Posterior cingulate gyrus (tissue), 11 donors: ENCODE measurements around the gene WDHD1.
"Not testable (repeated sequence)": the region's sequence is repeated elsewhere in the genome, so short reads cannot be mapped to it uniquely, and the experiment has no call there.

Experiments
- DNase-seq, 10 donors: peaks; one replicate each; pipeline versions ENCODE4 v3.0.0 to v3.0.0-alpha.2; 2020 to 2021; ENCODE audit warnings: mixed read lengths in 3 of 10
- intact Hi-C: fragments of 100-400 bp; cut with DNase I; formaldehyde crosslinking; loops from one replicate; pipeline ENCODE4 v1.15.1; 2023

WDHD1 gene

DNA sequence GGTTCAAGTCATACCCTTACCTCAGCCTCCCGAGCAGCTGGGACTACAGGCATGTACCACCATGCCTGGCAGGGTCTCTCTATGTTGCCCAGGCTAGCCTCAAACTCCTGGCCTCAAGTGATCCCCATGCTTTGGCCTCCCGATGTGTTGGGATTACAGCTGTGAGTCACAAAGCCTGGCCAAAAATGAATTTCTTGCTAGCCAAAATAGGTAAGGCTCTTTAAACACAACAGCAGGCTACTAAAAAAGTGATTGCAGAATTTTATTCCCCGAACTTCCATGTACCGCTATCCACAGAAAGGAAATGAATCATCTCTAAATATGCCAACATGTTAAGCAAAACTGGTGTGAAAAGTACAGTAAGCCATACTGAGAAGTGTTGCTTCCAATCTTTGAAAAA is 50.6 kb downstream of the WDHD1 start:
- intact Hi-C loops: no loop called here
- no peak for DNase-seq

DNA sequence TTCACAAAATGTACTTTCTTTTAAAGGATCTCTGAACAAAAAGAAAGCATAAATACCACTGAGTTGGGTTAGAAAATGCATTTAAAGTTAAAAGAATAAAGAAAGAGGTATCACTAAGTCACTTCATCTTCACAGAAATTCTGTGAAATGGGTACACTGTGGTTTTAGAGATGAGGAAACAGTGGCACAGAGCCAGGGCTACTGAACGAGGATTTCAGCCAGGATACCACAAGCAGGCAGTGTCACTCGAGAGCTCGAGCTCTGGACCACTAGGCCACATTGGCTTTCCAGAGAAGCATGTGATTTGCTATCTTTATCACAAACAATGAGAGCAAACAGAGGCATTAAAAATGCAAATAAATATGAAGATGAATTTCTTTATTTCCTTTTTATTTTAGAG is 51.0 kb downstream of the WDHD1 start:
- intact Hi-C loops: no loop called here
- DNase-seq: no peak

DNA sequence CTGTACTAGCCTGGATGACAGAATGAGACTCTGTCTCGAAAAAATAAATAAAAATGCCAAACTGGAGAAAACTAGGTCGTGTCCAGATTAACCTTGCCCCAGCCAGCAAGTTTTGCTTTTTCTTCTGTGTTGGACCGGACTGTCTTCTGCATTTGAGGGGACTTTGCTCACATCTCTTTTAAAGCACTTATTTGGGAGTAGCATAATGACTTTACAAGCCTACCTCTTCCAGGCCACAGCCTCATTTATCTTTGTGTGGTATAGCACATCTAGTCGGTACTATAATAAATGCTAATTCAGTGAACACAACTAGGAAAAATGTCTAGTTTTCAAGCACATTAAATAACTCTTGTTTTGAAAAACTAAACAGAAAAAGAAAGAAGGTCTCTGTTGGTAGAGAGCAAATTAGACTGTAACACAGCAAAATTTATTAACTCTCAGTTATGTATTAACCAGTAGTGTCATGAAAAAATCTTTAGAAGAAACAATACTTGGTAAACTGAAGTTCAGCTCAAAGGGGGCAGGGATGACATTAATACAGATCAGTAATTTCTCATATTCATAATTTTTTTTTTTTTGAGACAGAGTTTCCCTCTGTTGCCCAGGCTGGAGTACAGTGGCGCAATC is 52.0 kb downstream of the WDHD1 start:
- intact Hi-C loops: no loop called here
- DNase-seq: no peak

DNA sequence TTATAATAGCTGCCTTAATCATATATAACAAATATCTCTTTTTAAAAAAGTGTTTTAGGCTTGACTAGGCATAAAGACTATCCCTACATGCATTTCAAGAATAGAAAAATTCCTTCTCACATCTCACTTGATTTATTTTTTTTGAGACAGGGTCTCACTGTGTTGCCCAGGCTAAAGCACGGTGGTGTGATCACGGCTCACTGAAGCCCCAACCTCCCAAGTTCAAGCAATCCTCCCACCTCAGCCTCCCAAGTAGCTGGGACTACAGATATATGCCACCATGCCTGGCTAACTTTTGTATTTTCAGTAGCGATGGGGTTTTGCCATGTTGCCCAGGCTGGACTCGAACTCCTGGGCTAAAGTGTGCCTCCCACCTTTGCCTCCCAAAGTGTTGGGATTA is 59.4 kb downstream of the WDHD1 start:
- DNase-seq: no peak
- intact Hi-C loops: no loop called here

DNA sequence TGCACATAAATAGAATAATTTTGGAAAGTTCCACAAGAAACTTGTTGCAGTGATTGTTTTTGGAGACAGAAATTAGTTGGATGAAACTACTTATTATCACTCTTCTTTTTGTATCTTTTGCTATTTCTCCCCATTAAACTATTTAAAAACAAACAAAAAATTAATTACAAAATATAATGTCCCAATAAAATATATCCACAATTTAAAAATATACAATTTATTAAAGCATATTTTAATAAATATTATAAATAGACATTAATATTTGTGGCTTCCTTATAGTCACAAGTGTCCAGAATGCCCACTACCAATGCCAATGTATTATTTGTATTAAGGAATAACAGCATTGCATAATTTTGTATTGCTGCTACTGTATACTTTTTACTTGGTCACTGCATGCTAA is 71.8 kb downstream of the WDHD1 start:
- DNase-seq: no peak
- intact Hi-C loops: no loop called here

DNA sequence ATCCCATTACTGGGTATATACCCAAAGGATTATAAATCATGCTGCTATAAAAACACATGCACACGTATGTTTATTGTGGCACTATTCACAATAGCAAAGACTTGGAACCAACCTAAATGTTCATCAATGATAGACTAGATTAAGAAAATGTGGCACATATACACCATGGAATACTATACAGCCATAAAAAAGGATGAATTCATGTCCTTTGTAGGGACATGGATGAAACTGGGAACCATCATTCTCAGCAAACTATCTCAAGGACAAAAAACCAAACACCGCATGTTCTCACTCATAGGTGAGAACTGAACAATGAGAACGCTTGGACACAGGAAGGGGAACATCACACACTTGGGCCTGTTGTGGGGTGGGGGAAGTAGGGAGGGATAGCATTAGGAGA is 73.3 kb downstream of the WDHD1 start:
- DNase-seq, intact Hi-C loops: not testable (repeated sequence)

DNA sequence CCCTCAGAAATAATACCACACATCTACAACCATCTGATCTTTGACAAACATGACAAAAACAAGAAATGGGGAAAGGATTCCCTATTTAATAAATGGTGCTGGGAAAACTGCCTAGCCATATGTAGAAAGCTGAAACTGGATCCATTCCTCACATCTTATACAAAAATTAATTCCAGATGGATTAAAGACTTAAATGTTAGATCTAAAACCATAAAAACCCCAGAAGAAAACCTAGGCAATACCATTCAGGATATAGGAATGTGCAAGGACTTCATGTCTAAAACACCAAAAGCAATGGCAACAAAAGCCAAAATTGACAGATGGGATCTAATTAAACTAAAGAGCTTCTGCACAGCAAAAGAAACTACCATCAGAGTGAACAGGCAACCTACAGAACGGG is 74.1 kb downstream of the WDHD1 start:
- DNase-seq, intact Hi-C loops: not testable (repeated sequence)

DNA sequence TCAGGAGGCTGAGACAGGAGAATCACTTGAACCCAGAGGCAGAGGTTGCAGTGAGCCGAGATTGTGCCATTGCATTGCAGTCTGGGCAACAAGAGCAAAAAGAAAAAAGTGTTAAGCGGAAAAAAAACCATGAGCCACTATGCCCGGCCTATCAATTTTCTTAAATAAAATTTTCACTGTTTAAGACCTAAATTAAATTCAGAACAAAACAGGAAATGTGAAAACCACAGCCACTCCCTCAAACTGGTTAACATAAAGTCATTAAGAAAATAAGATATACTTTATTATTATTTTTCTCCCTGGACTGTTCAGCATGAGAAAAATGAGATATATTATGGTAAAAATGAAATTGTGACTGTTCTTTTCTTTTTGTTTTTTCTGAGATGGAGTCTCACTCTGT is 79.7 kb downstream of the WDHD1 start:
- no peak for DNase-seq
- intact Hi-C loops: no loop called here

DNA sequence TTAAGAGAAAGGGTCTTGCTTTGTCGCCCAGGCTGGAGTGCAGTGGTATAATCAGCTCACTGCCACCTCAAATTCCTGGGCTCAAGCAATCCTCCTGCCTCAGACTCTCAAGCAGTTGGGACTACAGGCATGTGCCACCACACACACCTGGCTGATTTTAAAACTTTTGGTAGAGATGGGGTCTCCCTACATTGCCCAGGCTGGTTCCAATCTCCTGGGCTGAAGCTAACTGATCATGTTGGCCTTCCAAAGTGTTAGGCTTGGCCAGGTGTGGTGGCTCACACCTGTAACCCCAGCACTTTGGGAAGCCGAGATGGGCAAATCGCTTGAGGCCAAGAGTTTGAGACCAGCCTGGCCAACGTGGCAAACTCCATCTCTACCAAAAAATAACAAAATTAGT is 80.4 kb downstream of the WDHD1 start:
- DNase-seq: no peak
- intact Hi-C loops: no loop called here

DNA sequence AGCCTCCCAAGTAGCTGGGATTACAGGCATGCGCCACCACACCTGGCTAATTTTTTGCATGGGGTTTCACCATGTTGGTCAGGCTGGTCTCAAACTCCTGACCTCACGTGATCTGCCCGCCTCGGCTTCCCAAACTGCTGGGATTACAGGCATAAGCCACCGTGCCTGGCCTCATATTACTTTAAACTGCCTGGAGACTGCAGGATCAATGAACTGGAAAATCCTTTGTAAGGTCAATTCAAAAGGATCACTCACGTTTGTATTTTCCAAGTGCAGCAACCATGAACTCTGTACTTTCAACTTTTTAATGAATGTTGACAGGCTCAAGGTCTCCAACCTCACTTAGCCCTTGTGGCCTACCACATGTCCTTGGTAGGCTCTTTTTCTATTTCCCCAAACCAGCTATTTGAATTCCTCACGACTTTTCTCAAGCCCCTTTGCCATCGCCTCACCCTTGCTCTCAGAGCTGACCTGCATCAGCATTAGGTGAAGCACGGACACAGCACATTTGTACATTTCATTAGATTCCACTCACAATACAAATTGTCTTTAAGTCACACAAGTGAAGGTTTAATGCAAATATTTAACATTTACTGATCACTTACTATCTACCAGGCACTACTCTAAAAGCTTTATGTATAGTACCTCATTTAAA is 82.0 kb downstream of the WDHD1 start:
- no peak for DNase-seq
- intact Hi-C loops: no loop called here

DNA sequence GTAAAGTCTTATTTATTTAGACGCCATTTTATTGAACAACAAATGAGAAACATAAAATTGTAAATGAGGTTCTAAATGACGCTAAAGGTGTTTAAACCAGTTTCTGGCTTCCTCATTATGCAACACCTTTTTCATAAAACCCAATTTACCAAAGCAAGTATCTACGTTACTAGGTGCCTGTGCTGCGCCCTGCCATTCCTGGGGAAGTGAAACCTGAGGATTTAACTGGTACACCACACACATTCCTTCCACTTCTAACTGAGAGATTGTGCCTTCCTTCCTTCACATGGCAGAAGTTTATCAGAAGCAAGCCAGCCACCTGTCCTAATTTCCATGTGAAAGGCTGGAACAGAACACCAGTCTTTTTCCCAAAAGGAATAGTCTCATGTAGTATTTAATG is 84.0 kb downstream of the WDHD1 start:
- intact Hi-C loops: no loop called here

DNA sequence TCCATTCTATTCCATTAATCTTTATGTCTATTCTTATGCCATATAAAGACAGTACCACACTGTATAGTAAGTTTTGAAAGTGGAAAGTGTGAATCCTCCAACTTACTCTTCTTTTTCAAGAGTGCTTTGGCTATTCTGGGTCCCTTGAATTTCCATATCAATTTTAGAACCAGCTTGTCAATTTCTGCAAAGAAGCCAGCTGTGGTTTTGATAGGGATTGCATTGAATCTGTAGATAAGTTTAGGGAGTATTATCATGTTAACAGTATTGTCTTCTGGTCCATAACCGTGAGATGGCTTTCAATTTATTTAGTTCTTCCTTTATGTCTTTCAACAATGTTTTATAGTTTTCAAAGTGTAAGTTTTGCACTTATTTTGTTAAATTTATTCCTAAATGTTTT is 90.1 kb downstream of the WDHD1 start:
- DNase-seq: no peak
- intact Hi-C loops: no loop called here

More for the DNA sequence above, 84.0 kb downstream of the WDHD1 start:
- DNase-seq: no peak

DNA sequence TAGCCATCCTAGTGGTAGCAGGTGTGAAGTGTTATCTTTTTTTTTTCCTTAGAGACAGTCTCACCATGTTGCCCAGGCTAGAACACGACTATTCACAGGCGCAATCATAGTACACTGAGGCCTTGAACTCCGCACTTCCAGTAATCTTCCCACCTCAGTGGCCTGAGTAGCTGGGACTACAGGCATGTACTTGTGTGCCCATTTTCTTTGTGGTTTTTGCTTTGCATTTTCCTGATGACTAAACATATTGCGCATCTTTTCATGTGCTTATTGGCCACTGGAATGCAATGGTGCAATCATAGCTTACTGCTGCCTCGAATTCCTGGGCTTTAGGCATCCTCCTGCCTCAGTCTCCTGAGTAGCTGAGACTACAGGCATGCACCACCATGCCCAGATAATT is 90.9 kb downstream of the WDHD1 start:
- intact Hi-C loops: no loop called here
- no peak for DNase-seq

DNA sequence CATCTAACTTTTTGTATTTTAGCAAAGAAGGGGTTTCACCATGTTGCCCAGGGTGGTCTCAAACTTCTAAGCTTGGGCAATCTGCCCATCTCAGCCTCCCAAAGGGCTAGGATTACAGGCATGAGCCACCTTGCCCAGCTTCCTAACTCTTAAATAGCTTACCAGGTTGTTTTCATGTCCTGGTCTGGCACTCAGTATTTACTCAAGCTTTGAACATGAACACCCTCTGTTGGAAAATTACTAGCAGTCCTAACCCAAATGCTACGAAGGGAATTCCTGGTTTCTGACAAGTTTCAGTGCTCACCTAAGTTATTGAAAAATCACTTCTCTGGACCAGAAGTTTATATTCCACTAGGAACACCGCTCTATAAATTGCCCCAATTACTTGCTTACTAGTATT is 91.8 kb downstream of the WDHD1 start:
- intact Hi-C loops: no loop called here
- no peak for DNase-seq

DNA sequence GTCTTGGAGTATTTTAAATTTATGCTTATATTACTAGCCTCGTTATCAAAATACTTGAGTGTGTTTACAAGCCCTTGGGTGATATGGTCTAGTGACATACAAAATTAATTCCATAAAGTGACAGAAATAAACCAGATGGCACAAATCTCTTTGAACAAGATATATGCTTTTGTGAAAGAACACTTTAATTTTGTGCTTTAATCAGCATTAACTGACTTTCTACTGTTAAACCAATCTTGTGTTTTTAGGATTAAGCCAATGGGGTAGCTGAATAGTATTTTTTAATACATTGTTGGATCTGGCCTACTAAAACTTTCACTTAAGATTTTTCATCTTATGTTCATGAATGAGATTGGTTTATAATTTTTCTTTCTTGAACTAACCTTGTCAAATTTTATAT is 93.9 kb downstream of the WDHD1 start:
- intact Hi-C loops: no loop called here
- no peak for DNase-seq

DNA sequence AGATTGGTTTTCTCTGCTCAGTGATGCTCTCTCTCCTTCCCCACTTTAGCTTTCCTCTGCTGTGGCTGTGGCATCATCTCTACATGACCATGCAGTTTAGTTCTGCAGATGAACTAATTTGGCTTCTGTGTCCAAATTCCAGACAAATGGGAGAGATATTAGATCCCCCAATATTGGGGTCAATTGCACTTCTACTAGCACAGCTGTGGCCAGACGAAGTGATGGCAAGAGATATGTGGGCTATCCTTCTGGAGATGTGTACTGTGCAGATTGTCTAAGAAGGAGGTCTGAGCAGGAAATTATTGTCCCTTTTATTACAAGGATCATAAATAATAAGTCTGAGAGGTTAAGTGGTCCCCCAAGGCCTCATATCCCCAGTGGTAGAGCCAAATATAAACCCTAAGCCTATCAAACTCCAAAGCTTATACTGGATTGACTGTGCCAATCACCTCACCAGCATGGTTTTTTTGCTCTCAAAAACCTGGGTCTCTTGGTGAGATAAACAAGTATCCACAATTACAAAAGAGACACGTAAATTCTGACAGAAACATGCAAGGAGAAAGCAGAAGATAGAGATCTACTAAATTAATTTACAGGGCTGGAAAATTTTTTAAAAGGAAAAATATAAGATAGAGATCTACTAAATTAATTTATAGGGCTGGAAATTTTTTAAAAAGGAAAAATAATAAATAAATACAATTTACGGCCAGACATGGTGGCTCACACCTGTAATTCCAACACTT is 95.1 kb downstream of the WDHD1 start:
- no peak for DNase-seq
- intact Hi-C loops: no loop called here

DNA sequence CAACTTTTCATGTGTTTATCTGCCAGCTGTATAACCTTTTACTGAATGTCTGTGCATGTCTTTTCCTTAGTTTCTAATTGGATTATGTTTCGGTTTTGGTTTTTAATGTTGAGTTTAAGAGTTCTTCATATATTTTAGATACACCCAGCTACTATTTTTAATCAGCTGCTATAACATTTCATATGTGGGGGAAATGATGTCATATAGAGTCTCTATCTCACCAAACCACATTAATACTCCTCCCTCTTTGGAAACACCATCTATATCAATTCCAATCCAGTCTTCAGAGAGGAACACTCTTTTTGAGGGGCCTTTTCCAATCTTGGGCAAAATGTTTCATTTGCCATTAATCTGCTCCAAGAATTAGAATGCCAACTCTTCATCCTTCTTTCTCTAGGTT is 95.8 kb downstream of the WDHD1 start:
- intact Hi-C loops: no loop called here
- DNase-seq: no peak

DNA sequence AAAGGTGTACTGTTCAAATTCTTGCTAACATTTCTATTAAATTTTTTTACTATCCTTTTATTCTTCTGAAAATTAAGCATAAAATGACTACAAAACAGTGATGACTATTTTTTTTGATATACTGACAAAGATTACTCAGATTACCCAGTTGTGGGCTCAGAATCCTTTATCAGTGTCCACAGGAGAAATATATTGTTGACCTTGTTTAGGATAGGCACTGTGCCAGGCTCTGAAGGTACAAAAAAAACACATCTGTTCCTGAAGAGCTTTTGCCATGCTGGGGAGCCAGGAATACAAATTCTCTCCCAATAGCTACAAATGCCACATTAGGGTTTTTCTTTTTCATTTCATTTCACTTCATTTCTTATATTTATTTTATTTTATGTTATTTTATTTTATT is 97.3 kb downstream of the WDHD1 start:
- intact Hi-C loops: no loop called here
- no peak for DNase-seq

DNA sequence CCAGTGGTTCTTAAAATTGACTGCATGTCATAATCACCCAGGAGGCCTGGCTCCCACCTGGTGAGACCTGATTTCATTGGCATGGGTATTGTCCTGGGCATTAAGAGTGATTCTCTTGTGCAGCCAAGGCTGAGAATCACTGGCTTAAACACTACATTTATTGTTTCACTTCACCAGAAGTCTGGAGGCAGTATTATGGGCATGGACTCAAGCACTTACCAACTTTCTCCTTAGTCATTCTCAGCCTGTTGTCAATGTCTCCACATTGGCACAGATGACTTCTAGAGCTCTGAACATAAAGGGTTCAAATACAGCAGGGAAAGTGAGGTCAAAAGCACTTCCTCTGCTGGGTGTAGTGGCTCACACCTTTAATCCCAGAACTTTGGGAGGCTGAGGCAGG is 98.7 kb downstream of the WDHD1 start:
- intact Hi-C loops: no loop called here
- DNase-seq: no peak

DNA sequence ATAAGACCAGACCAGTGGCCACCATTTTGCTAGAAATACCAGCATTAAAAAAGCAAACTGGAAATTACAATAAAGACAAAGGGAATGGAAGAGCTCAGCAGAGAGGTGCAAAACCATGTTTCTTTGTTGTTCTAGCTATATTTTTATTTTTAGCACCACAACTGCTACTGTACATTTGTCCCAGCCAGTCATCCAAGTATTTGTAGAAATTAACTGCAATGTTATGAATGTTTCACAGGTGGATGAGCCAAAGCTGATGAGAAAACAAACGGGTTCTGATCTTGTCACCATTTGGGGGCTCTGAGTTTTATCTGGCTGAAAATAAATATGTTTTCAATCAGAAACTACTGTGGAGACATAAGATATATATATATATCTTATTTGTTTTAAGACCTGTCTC is 99.3 kb downstream of the WDHD1 start:
- no peak for DNase-seq
- intact Hi-C loops: no loop called here

DNA sequence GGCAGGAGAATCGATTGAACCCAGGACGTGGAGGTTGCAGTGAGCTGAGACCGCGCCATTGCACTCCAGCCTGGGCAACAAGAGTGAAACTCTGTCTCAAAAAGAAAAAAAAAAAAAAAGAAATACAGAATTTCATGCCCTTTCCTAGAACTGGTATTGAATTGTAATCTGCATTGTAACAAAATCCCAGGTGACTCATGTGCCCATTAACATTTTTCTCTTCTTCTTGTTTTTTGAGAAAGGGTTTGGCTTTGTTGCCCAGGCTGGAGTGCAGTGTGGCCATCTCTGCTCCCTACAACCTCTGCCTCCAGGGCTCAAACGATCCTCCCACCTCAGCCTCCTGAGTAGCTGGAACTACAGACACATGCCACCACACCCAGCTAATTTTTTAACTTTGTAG is 100.3 kb downstream of the WDHD1 start:
- DNase-seq, intact Hi-C loops: not testable (repeated sequence)

DNA sequence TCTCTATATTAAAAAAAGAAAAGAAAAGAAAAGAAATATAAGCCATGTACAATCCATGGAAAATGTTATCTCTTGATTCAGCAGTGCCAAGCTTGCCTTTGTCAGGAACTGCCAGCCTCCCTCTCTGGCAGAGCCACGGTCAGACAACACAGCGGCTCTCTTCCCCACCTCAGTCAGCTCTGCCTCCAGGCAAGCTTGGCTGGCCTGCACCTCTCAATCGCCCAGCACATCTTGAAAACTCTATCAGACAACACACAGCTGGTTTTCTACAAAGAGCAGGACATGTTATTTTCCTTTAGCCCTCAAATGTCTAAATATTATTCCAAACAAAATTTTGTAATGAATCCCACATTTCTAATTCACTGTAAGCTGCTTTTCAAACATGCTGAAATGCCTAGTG is 104.3 kb downstream of the WDHD1 start:
- no peak for DNase-seq
- intact Hi-C loops: no loop called here
